ENCODE results near the gene GADD45A. TPM values are rescaled to one million over a fixed set of nuclear protein-coding genes. Genes with fewer than 3 reads are reported as not detected.

The GADD45A gene
- polyA plus RNA-seq, 1 of the 3 experiments (the other 2 are of a cell fraction): 164 TPM

DNA sequence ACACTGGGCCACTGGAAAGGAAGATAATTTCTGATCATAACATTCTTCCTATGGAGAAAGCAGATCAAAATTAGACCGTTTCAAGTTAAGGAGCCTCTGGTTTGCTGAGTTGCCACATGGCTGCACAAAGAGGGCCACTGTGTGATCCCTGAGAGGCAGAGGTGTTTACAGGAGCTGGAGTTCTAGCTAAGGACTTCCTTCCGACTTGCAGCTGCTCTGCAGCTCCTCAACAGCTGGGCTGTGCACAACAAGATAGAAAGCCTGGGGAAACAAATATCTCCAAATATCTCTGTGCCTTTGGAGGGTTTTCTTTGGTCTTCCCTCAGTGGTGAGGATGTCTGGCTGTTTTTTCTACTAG lies 26.8 kb downstream of the GADD45A start:
- DNase-seq: no peak
- Histone ChIP-seq H3K27me3 (ENCODE audit: insufficient read depth) (no peaks in the 10 kb centered on the region), H3K27ac (ENCODE audit: low read depth in 2 of 2, low read length in 1 of 2) (peak overlapping the region in 1 of 2 experiments; percentile 80; a peak in 1 of 4 replicates), H3K9me3 (no peaks in the 10 kb centered on the region), H3K4me2 (no peak overlapping the region), H4K20me1 (ENCODE audit: insufficient read depth) (no peaks in the 10 kb centered on the region), H3K36me3 (replicated peaks in 1 of 2; ENCODE audit: control insufficient read depth in 1 of 2, insufficient read depth in 2 of 2, low read length in 1 of 2) (peaks cover 0 to 2% of the 10 kb centered on the region in 2 experiments), H3K9me2 (no peaks in the 10 kb centered on the region), H3F3A (replicated peaks; ENCODE audit: insufficient read depth) (peaks cover 26% of the 10 kb centered on the region), H3K9ac (no peak overlapping the region), H2AFZ (ENCODE audit: low read depth) (no peak overlapping the region), H3K4me3 (ENCODE audit: low read depth in 2 of 2, low read length in 1 of 2) (no peak overlapping the region), H3K79me2 (ENCODE audit: insufficient read depth) (peaks cover 52% of the 10 kb centered on the region), H3K4me1 (ENCODE audit: control insufficient read depth in 1 of 2, insufficient read depth in 2 of 2, low read depth in 1 of 2, low read length in 1 of 2) (peaks cover 52 to 53% of the 10 kb centered on the region in 2 experiments)
- ChIA-PET POLR2A (interaction anchor here (0.6 kb wide), 1 partner anchor 25 kb away, joined by 3 read pairs; no protein-coding TSS in a partner anchor), CTCF (interaction anchor here (0.8 to 1.8 kb wide), 7 partner anchors 9 to 177 kb away, joined by 3 to 8 read pairs (median 4); no protein-coding TSS in a partner anchor)
- 65% methylated on average over 2 of the region's 2 CpGs for WGBS (ENCODE audit: low lambda C conversion rate)
- no peak for TF ChIP-seq GATA2 (CRISPR knock-in tag; IDR thresholded peaks at IDR 0.05)
- TF ChIP-seq, protein P1, sequence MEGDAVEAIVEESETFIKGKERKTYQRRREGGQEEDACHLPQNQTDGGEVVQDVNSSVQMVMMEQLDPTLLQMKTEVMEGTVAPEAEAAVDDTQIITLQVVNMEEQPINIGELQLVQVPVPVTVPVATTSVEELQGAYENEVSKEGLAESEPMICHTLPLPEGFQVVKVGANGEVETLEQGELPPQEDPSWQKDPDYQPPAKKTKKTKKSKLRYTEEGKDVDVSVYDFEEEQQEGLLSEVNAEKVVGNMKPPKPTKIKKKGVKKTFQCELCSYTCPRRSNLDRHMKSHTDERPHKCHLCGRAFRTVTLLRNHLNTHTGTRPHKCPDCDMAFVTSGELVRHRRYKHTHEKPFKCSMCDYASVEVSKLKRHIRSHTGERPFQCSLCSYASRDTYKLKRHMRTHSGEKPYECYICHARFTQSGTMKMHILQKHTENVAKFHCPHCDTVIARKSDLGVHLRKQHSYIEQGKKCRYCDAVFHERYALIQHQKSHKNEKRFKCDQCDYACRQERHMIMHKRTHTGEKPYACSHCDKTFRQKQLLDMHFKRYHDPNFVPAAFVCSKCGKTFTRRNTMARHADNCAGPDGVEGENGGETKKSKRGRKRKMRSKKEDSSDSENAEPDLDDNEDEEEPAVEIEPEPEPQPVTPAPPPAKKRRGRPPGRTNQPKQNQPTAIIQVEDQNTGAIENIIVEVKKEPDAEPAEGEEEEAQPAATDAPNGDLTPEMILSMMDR (IDR thresholded peaks at IDR 0.05): no peak
- TF ChIP-seq, protein P2, sequence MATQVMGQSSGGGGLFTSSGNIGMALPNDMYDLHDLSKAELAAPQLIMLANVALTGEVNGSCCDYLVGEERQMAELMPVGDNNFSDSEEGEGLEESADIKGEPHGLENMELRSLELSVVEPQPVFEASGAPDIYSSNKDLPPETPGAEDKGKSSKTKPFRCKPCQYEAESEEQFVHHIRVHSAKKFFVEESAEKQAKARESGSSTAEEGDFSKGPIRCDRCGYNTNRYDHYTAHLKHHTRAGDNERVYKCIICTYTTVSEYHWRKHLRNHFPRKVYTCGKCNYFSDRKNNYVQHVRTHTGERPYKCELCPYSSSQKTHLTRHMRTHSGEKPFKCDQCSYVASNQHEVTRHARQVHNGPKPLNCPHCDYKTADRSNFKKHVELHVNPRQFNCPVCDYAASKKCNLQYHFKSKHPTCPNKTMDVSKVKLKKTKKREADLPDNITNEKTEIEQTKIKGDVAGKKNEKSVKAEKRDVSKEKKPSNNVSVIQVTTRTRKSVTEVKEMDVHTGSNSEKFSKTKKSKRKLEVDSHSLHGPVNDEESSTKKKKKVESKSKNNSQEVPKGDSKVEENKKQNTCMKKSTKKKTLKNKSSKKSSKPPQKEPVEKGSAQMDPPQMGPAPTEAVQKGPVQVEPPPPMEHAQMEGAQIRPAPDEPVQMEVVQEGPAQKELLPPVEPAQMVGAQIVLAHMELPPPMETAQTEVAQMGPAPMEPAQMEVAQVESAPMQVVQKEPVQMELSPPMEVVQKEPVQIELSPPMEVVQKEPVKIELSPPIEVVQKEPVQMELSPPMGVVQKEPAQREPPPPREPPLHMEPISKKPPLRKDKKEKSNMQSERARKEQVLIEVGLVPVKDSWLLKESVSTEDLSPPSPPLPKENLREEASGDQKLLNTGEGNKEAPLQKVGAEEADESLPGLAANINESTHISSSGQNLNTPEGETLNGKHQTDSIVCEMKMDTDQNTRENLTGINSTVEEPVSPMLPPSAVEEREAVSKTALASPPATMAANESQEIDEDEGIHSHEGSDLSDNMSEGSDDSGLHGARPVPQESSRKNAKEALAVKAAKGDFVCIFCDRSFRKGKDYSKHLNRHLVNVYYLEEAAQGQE (IDR thresholded peaks at IDR 0.05; ENCODE audit: low read depth, low read length): no peak
- TF ChIP-seq MXI1 (IDR thresholded peaks at IDR 0.05; ENCODE audit: low read depth, low read length): no peak

DNA sequence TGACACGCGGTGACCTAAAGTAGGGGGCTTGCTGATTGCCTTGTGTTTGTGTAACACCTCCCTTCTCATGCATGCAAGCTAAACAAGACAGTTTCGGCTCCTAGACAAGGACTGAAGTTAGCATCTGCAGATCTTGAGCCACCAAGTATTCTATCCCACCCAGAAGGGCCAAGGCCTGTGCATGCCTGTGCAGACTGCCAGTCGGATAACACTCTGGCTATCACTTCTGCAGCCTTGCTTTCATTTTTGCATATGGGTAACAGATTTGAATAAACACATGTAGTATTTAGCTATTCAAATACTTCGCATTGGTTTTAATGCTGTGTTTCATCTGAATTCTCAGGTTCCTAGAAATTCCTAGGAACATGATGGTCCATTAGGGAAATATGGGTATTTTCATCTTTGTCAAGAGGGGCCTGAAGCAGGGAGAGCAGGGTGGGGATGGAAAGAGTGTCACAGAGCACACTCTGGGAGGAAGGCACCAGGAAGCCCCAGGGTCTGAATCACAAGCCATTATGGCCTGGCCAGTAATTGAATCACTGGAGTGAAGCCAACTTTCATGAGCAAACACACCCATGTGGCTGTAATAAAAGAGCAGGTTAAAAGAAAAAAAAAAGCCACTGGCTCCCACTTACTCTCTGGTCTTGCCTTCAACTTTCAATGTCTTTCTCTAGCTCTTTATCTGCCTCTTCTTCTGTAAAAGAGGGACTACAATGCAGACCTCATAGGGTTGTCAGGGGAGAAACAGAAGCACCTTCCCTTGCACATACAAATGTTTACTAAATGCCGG lies 28.3 kb downstream of the GADD45A start:
- Histone ChIP-seq H3K4me3 (ENCODE audit: low read depth in 2 of 2, low read length in 1 of 2) (peak overlapping the region in 1 of 2 experiments; percentile 18; a peak in 1 of 4 replicates), H3K36me3 (replicated peaks in 1 of 2; ENCODE audit: control insufficient read depth in 1 of 2, insufficient read depth in 2 of 2, low read length in 1 of 2) (no peaks in the 10 kb centered on the region), H3K27me3 (ENCODE audit: insufficient read depth) (no peaks in the 10 kb centered on the region), H3K4me2 (peak overlapping the region; percentile 75), H3K4me1 (ENCODE audit: control insufficient read depth in 1 of 2, insufficient read depth in 2 of 2, low read depth in 1 of 2, low read length in 1 of 2) (peaks cover 53 to 60% of the 10 kb centered on the region in 2 experiments), H3F3A (replicated peaks; ENCODE audit: insufficient read depth) (peaks cover 26% of the 10 kb centered on the region), H3K79me2 (ENCODE audit: insufficient read depth) (peaks cover 53% of the 10 kb centered on the region), H3K9me2 (no peaks in the 10 kb centered on the region), H3K9ac (peak overlapping the region; percentile 26; the same call in 1 of the 2 replicates), H2AFZ (ENCODE audit: low read depth) (no peak overlapping the region), H4K20me1 (ENCODE audit: insufficient read depth) (no peaks in the 10 kb centered on the region), H3K27ac (ENCODE audit: low read depth in 2 of 2, low read length in 1 of 2) (peak overlapping the region; percentile 84 to 89), H3K9me3 (no peaks in the 10 kb centered on the region)
- ChIA-PET POLR2A (no interaction called here), CTCF (interaction anchor here (0.9 to 1.8 kb wide), 8 partner anchors 8 to 53 kb away, joined by 3 to 6 read pairs (median 4); no protein-coding TSS in a partner anchor)
- WGBS (ENCODE audit: low lambda C conversion rate): 51% methylated on average over 5 of the region's 6 CpGs
- DNase-seq: peak; percentile 85
- TF ChIP-seq TEAD4 (IDR thresholded peaks at IDR 0.05; ENCODE audit: borderline replicate concordance, insufficient read depth): peak; percentile 72
- TF ChIP-seq, protein P3, sequence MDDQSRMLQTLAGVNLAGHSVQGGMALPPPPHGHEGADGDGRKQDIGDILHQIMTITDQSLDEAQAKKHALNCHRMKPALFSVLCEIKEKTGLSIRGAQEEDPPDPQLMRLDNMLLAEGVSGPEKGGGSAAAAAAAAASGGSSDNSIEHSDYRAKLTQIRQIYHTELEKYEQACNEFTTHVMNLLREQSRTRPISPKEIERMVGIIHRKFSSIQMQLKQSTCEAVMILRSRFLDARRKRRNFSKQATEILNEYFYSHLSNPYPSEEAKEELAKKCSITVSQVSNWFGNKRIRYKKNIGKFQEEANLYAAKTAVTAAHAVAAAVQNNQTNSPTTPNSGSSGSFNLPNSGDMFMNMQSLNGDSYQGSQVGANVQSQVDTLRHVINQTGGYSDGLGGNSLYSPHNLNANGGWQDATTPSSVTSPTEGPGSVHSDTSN (IDR thresholded peaks at IDR 0.05): peak; percentile 64
- peak; percentile 45; the same call in 1 of the 2 replicates for TF ChIP-seq ELF1 (IDR thresholded peaks at IDR 0.05)
- TF ChIP-seq, protein P1 (IDR thresholded peaks at IDR 0.05): no peak
- TF ChIP-seq SMC3 (IDR thresholded peaks at IDR 0.05; ENCODE audit: low read depth, low read length): no peak
- TF ChIP-seq, protein P4, sequence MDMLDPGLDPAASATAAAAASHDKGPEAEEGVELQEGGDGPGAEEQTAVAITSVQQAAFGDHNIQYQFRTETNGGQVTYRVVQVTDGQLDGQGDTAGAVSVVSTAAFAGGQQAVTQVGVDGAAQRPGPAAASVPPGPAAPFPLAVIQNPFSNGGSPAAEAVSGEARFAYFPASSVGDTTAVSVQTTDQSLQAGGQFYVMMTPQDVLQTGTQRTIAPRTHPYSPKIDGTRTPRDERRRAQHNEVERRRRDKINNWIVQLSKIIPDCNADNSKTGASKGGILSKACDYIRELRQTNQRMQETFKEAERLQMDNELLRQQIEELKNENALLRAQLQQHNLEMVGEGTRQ (IDR thresholded peaks at IDR 0.05; ENCODE audit: borderline replicate concordance, low read depth, low read length): no peak
- TF ChIP-seq GATA2 (CRISPR knock-in tag; IDR thresholded peaks at IDR 0.05): no peak
- TF ChIP-seq, protein P5, sequence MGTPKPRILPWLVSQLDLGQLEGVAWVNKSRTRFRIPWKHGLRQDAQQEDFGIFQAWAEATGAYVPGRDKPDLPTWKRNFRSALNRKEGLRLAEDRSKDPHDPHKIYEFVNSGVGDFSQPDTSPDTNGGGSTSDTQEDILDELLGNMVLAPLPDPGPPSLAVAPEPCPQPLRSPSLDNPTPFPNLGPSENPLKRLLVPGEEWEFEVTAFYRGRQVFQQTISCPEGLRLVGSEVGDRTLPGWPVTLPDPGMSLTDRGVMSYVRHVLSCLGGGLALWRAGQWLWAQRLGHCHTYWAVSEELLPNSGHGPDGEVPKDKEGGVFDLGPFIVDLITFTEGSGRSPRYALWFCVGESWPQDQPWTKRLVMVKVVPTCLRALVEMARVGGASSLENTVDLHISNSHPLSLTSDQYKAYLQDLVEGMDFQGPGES (IDR thresholded peaks at IDR 0.05; ENCODE audit: low read depth, low read length): no peak
- peak; percentile 81 for TF ChIP-seq MXI1 (IDR thresholded peaks at IDR 0.05; ENCODE audit: low read depth, low read length)
- TF ChIP-seq EP300 (IDR thresholded peaks at IDR 0.05; ENCODE audit: borderline replicate concordance in 1 of 2, low read depth in 1 of 2, low read length in 1 of 2): peak; percentile 70 to 82; a peak in 3 of 4 replicates
- no peak for TF ChIP-seq GABPA (IDR thresholded peaks at IDR 0.05; ENCODE audit: low read depth)

All from SK-N-SH (cell line).